ENCODE data around the gene ZNF576.

The ZNF576 gene

DNA sequence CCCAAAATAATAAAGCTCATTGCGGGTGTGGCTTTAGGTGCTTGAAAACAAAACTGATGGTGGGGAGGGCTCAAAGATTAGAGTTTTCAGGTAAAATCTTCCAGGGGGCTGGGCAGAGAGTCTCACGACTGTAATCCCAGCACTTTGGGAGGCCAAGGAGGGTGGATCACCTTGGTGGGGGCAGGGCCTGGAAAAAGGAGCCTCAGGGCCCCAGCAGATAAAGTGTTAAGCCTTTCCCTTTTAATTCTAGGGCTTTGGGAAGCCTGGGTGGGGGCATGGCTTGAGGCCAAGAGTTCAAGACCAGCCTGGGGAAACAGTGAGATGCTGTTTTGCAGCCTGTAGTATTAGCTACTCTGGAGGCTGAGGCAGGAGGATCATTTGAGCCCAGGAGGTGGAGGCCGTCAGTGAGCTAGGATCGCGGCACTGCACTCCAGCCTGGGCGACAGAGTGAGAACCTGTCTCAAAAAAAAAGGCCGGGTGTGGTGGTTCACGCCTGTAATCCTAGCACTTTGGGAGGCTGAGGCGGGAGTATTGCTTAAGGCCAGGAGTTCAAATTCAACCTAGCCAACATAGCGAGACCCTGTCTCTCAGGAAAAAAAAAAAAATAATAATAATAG lies 2.2 kb upstream of the ZNF576 start:
- H3K27ac ChIP-seq, result no peak overlapping the region
- H3K36me3 ChIP-seq (ENCODE audit: control insufficient read depth, insufficient read depth, low read length), result no peaks in the 10 kb centered on the region
- H3K4me1 ChIP-seq, result peaks cover 12% of the 10 kb centered on the region
- H3K4me3 ChIP-seq (ENCODE audit: low read depth, low read length), result no peak overlapping the region
- H2AFZ ChIP-seq, result no peak overlapping the region
- H3K79me2 ChIP-seq, result peaks cover 17% of the 10 kb centered on the region
- no peak overlapping the region for H3K4me2 ChIP-seq (ENCODE audit: low read length)
- TF ChIP-seq, protein P1, sequence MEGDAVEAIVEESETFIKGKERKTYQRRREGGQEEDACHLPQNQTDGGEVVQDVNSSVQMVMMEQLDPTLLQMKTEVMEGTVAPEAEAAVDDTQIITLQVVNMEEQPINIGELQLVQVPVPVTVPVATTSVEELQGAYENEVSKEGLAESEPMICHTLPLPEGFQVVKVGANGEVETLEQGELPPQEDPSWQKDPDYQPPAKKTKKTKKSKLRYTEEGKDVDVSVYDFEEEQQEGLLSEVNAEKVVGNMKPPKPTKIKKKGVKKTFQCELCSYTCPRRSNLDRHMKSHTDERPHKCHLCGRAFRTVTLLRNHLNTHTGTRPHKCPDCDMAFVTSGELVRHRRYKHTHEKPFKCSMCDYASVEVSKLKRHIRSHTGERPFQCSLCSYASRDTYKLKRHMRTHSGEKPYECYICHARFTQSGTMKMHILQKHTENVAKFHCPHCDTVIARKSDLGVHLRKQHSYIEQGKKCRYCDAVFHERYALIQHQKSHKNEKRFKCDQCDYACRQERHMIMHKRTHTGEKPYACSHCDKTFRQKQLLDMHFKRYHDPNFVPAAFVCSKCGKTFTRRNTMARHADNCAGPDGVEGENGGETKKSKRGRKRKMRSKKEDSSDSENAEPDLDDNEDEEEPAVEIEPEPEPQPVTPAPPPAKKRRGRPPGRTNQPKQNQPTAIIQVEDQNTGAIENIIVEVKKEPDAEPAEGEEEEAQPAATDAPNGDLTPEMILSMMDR (IDR thresholded peaks at IDR 0.05), result no peak
- no peaks in the 10 kb centered on the region for H3K9me3 ChIP-seq (ENCODE audit: control insufficient read depth, low read length)
- no peaks in the 10 kb centered on the region for H3K27me3 ChIP-seq (ENCODE audit: control insufficient read depth, insufficient read depth, low read length)
- H3K9ac ChIP-seq, result no peak overlapping the region

GRCh38 chr19:43594710-43595604 lies 1.4 kb upstream of the ZNF576 start:
- Histone ChIP-seq H3K27me3 (ENCODE audit: control insufficient read depth, insufficient read depth, low read length) (no peaks in the 10 kb centered on the region), H3K36me3 (ENCODE audit: control insufficient read depth, insufficient read depth, low read length) (no peaks in the 10 kb centered on the region), H3K9ac (peak overlapping the region; percentile 56), H3K27ac (peak overlapping the region; percentile 92), H2AFZ (peak overlapping the region; percentile 76), H3K4me2 (ENCODE audit: low read length) (peak overlapping the region; percentile 85), H3K4me1 (peaks cover 12% of the 10 kb centered on the region), H3K4me3 (ENCODE audit: low read depth, low read length) (peak overlapping the region; percentile 85), H3K79me2 (peaks cover 17% of the 10 kb centered on the region), H3K9me3 (ENCODE audit: control insufficient read depth, low read length) (no peaks in the 10 kb centered on the region)
- TF ChIP-seq, protein P1 (IDR thresholded peaks at IDR 0.05), result peak; percentile 58

- Histone ChIP-seq H3K4me3 (ENCODE audit: low read depth, low read length) (peak overlapping the region; percentile 85), H3K27me3 (ENCODE audit: control insufficient read depth, insufficient read depth, low read length) (no peaks in the 10 kb centered on the region), H3K9me3 (ENCODE audit: control insufficient read depth, low read length) (no peaks in the 10 kb centered on the region), H3K36me3 (ENCODE audit: control insufficient read depth, insufficient read depth, low read length) (no peaks in the 10 kb centered on the region), H3K4me2 (ENCODE audit: low read length) (peak overlapping the region; percentile 85), H3K9ac (peak overlapping the region; percentile 56), H2AFZ (peak overlapping the region; percentile 76), H3K27ac (peak overlapping the region; percentile 92), H3K4me1 (peaks cover 12% of the 10 kb centered on the region), H3K79me2 (peaks cover 17% of the 10 kb centered on the region)
- TF ChIP-seq, protein P1 (IDR thresholded peaks at IDR 0.05), result peak; percentile 6
Measured at GRCh38 chr19:43595605-43595998, 793 bp upstream of the ZNF576 start.

DNA sequence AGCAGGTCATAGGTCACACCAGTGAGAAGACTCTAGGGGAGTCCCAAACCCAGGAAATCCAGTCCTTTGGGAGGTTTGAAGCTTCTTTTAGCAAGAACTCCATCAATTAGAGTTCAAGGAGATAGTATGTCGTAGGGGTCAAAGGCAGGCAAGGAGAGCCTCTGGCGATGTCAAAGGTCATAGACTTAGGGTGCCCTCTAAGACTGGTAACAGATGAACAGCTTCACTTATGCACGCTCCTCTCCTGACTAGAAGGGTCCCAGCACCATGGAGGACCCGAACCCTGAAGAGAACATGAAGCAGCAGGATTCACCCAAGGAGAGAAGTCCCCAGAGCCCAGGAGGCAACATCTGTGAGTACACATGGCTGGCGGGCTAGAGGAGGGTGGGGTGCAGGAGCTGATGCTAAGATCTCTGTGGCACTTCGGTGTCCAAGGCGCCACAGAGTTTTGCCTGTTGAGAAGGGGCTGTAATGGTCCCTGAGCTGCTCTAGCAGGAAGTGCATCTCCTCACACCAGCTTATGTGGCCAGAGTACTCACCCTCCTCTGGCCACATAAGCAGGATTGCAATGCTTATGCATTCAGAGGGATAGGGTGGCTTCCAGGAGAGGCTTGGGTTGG lies 557 bp downstream of the ZNF576 start:
- Histone ChIP-seq H3K9ac (peak overlapping the region; percentile 16), H3K9me3 (ENCODE audit: control insufficient read depth, low read length) (no peaks in the 10 kb centered on the region), H3K4me3 (ENCODE audit: low read depth, low read length) (peak overlapping the region; percentile 85), H3K4me1 (peaks cover 12% of the 10 kb centered on the region), H2AFZ (peak overlapping the region; percentile 72), H3K27me3 (ENCODE audit: control insufficient read depth, insufficient read depth, low read length) (no peaks in the 10 kb centered on the region), H3K4me2 (ENCODE audit: low read length) (peak overlapping the region; percentile 95), H3K36me3 (ENCODE audit: control insufficient read depth, insufficient read depth, low read length) (no peaks in the 10 kb centered on the region), H3K79me2 (peaks cover 17% of the 10 kb centered on the region), H3K27ac (peak overlapping the region; percentile 92)
- TF ChIP-seq, protein P1 (IDR thresholded peaks at IDR 0.05), result no peak
